HG03469 (cell line): ENCODE data around the gene IL1RAP.
"Not testable (repeated sequence)": the region's sequence is repeated elsewhere in the genome, so short reads cannot be mapped to it uniquely, and the experiment has no call there.

Source experiments
- ATAC-seq: cut with Tn5 transposase; IDR thresholded peaks from one replicate; pipeline ENCODE4 v1.9.1; 2021; ENCODE audit warnings: mild to moderate bottlenecking, moderate library complexity, moderate number of reproducible peaks; ENCODE audit not compliant: unreplicated experiment

IL1RAP gene

DNA sequence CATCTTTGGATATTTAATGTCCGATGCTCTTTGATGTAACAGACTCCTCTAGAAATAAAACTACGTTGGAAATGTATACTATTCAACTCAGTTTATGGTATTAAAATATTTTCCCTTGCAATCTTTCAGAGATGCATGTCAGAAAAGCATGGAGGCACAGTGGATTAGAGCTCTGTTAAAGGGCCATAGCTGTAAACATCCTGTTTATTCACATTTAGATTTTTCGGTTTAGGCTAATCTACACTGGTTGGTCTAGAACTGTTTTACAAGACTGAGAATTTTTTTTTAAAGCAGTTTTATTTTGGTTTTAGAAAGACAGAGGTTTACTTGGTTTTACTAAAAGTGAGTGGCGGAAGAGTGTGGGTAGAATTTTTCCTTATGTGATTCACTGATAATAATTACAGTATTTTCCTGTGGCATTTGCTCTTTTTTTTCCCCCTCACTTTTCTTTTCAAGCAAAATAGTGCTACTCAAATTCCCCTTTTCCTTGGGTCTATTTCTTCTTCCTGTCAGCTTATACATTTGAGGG, 132.1 kb downstream of the IL1RAP start:
- no peak for ATAC-seq

DNA sequence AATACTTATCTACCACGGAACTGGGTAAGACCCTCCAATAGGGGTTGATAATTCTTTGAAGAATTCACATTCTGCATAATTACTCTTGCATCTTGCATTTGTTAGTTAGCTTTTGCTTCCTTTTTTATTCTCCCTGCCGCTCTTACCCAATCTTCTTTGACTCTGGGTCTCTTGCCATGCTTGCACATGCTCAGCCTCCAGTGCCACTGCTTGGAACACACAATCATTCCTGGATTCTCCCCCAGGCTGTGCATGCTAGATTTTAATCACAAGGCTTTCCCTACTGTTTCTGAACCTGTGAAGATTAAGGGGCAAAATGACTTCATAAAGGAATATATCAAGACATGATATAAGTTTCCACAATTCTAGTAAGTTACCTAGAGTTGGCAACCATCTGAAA, 133.1 kb downstream of the IL1RAP start:
- no peak for ATAC-seq

DNA sequence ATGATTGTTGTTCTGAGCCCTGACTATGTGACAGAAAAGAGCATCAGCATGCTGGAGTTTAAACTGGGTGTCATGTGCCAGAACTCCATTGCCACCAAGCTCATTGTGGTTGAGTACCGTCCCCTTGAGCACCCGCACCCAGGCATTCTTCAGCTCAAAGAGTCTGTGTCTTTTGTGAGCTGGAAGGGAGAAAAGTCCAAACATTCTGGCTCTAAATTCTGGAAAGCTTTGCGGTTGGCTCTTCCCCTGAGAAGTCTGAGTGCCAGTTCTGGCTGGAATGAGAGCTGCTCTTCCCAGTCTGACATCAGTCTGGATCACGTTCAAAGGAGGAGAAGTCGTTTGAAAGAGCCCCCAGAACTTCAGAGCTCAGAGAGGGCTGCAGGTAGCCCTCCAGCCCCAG, 142.0 kb downstream of the IL1RAP start:
- no peak for ATAC-seq

DNA sequence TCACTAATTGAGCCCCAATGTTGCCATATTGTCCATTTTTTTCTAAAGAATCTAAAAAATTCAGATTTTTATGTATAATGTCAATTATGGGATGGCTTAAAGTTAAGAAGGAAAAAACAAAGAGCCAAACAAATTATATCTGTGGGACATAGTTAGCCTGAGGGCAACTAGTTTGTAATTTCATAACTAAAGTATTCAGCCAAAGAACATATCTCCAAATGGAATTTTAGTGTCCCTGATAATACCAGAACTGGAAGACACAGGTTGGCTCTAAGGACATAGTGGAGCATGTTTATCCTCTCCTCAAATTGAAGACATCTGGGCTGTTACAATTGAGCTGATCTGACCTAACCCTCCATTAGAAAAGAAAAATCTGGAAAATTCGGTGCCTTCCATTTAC, 144.2 kb downstream of the IL1RAP start:
- no peak for ATAC-seq

DNA sequence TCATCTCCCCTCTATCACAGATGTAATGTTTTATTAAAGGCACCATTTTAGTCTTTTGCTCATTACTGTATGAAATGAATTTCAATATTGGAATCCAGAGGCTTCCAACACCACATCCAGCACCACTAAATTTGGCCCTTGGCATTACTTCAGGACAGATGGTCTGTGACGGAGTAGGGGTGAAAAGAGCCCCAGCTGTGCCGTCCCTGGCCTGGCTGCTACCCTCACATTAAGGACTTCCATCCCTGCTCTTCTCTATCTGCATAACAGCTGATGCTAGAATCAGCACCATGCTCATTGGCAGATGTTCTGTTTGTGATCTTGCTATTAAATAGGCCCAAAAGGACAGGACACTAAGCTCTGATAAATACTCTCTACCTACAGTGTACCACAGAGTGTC, 152.9 kb downstream of the IL1RAP start:
- no peak for ATAC-seq

DNA sequence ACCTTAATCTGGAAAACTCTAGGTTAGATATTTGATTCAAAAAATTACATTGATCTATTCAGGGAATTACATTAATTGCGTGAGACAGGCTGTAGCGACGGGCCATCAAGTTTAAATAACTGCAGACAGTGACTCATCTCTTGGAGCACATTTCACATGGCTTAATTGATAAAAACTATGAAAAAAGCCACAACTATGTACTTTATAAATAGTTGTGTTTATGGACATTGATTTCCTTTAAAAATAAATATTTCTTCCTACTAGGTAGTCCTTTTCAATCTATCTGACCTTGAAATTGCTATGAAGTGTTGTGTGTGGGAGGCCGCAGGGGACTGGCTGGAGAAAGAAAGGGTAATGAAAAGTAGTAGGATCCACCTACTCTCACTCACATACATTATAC, 157.8 kb downstream of the IL1RAP start:
- no peak for ATAC-seq

DNA sequence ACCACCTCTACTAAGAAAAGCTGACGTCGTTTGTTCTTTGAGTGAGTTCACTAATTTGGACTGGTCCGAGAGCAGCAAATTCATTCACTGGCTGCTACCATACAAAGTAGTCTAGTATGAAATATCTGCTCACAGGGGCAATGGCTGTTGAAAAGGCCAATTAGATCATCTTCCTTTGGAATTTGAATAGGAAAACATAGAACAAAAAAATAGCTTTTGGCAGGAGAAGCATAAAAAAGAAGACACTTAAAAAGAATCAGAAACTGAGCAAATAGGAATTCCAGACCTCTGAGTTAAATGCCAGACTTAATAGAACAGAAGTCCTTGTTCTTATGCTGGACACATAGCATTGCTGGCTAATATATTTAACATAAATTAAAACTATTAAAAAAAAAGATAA, 159.3 kb downstream of the IL1RAP start:
- no peak for ATAC-seq

DNA sequence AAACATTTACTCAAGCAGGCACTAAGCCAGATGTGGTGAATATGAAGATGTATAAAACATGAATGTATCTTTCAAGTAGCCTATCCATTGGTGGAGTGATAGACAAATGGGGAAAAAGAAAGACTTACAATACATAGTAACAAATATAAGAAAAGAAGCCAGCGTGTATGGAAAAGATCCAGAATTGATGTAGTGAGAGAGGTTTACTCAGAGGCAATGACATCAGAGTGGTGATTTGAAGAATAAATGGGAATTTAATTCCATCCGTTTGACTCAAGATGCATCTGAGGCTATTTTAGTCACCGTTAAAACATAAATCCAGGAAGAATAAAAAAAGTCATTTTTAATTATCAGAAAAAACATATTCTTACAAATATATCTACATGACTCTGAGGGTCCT, 162.6 kb downstream of the IL1RAP start:
- ATAC-seq = no peak

DNA sequence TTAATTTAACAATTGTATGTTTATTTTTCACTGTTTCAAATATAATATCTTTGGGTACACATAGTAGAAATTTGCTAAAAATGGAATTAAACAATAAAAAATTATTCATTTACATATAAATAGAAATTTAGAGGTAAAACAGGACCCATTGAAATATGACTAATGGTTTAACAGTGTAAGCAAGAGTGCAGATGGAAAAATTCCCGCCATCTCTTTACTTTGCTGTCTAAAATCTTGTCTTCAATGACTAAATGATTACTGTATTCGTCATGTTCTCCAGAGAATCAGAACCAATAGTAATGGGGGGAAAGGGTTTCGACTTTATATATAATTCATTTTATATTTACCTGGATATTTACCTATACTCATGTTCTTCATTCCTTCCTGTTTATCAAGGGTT, 163.1 kb downstream of the IL1RAP start:
- no peak for ATAC-seq

DNA sequence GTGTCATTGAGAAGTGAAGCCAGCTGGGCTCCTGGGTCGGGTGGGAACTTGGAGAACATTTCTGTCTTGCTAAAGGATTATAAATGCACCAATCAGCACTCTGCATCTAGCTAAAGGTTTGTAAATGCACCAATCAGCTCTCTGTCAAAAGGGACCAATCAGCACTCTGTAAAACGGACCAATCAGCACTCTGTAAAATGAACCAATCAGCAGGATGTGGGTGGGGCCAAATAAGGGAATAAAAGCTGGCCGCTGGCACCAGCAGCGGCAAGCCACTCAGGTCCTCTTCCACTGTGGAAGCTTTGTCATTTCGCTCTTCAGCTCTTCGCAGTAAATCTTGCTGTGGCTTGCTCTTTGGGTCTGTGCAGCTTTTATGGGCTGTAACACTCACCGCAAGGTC, 164.0 kb downstream of the IL1RAP start:
- not testable (repeated sequence) for ATAC-seq

DNA sequence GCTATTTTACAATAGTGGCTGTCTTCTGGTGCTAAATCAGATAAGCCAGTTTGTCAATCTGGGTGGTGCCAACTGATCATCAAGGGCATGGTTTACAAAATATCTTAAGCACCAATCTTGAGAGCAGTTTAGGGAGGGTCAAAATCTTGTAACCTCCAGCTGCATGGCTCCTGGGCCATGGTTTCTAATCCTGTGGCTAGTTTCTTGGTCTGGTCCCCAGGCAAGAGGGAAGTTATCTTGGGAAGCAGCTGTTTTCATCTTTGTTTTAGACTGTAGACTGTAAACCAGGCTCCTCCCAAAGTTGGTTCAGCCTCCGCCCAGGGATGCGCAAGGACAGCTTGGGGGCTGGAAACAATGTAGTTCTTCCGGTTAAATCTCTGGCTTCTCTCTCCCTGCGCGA, 166.8 kb downstream of the IL1RAP start:
- no peak for ATAC-seq

DNA sequence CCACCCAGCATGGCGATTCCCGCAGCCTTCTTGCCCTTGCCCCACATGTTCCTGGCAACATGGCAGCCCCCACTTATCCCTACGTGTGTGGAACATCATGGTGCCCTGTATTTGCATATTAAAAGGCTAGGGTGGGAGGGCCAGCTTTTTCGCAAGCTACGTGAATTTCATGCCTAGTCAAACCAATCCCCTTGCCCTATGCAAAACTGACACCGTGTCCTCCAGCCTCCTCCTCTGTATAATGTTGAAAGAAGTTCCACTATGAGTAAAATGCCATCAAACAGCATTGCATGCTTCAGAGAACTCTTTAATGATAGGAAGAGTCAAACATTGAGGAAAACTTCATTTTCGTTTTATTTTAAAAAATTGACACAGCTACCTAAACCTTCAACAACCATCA, 170.9 kb downstream of the IL1RAP start:
- no peak for ATAC-seq

DNA sequence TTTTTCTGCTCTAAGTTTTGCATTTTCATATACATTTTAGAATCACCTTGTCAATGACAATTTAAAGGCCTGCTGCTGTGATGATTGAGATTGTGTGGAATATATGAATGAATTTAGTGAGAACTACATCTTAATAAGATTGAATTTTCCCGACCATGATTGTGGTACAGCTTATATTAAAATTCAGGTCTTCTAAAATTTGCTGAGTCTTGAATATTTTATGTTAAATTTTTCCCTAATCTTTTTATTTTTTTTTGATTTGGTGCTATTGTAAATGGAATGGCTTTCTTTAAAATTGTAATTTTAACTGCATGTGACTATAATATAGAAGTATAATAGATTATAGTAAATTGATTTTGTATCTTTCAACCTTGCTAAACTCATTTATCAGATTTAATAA, 172.1 kb downstream of the IL1RAP start:
- ATAC-seq = no peak

DNA sequence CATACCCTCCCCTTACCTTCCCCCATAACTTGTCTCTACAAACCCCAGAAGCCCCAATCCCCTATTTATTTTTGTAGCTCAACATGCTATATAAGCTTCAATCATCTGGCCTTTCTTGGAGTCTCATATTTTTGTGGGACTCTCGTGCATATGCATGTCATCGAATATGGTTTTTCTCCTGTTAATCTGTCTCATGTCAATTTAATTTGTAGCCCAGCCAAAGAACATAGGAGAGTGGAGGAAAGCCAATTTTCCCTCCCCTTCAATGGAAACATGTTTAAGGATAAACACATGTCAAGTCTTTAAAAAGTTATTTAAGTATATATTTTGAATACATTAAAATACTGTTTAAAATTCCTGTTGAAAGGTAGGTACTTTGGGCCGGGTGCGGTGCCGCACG, 176.4 kb downstream of the IL1RAP start:
- no peak for ATAC-seq

DNA sequence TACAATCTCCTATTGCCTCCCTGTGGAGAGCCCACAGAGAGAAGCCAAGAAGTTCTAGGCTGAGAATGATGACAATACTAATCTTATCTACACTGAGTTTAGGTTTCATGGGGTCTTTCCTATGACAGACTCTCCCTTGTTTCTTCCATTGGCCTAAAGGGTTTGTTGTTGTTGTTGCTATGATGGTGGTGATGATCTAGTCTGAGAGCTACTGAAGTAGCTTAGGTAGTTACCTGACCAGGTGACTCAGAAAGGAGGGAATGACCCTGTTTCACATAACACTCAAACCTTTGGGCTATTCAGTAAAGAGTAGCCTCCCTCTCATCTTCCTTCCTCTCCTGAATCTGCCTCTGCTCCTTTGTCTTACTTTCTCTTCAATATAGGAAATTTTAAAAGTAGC, 178.4 kb downstream of the IL1RAP start:
- no peak for ATAC-seq

DNA sequence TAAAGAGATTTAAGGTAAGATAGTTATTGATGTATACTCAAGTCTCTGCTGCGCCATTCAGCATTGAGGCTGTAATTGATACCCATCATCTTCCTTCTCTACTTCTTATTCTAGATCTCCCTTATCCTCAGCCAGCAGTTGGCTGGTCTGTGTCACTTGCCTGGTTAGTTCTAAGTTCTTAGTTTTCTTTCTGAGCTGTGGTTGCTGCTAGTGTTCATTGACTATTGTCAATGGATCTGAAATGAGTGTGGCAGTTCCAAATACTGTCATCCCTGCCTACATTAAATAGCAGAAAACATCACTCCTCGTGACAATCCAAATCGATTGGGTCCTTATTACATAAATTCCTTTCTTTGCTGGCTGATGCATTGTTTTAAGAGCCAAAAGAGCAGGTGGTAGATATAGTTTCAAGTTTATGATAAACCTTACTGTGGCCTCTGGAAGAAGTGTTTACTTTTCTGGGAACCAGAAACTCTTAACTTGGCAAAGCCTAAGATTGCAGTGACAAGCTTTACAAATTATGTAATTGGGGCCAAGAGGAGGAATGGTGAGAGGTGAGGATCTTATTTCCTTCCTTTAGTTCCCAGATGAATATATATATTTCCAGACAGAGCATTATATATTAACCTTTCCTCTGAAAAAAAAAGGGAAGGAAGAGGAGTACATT, 180.6 kb downstream of the IL1RAP start:
- ATAC-seq = no peak

DNA sequence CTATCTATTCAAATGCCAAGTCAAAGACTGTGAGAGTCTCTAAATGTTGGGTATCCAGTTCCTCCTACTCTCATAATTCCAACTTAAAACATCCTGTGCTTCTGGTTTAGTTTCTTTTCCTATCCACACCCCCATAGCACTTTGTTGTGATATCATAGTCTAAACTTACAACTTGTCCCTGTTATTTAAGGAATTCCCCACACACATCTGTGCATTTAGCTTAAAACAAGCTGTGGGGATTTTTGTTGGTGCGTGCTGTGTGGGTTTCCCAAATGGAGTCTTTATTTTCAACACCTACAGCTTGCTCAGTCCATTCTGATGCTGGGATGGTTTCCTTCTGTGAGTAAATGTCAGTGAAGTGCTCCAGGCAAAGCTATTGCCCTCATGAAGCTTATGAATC, 181.3 kb downstream of the IL1RAP start:
- no peak for ATAC-seq

DNA sequence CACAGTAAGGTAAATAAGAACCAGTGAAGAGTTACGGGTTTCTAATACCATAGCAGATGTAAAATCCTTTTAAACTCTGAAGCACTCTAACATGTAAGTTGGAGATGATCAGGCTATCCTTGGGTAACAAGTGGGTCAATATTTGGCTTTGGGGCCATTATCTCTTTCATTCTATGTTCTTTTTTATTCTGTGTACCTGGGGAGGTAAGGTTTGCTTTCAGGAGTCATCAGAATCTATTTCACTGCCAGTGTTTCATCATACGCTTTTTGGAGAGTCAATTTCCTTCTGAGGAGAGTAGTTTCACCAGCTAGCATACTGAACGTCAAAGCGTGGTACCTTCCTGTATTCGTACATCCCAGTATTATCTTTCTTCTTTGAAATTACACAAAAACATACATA, 182.1 kb downstream of the IL1RAP start:
- ATAC-seq = no peak

DNA sequence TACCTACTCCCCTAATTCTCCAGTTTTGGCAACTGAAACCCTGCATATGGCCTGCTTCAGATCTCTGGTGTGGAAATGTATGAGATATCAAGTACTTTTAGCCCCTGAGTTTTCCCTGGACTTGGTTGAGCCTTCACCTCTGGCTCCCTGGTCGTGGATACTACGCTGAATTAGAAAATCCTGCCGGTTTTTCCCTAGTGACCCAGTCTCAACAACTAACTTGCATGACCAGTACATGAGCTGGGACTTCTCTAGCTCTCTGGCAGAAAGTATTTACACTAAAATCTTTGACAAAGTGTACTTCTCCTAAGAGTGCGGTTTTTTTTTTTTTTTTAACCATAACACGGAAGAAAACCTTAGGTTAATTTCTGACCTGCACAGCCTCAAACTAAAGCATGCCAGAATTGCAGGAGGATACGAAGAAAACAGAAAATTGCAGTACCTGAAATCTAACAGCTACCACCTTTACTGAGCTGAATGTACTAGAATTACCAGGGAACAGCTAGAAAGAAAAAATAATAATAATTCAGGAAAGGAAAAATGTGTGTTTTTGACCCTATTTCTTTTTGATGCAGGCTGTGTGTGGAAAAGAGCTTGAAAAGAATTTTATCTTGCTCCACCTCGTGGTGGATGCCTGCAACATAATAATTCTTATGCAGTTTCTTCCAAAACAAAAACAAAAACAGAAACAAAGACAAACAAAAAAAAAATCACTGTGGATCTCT, 183.1 kb downstream of the IL1RAP start:
- no peak for ATAC-seq

DNA sequence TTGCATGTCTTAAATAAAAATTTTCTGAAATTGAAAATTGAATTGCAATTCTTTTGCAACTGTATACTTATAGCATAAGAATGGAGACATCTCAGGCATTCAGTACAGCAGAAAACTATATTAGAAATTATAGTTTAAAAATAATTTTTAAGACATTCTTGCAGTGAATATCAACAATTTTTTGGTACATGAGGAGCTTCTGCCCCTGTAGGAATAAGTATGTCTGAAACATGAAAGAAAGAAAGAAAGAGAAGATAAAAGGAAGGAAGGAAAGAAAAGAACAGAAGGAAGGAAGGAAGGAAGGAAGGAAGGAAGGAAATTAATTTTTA, 183.6 kb downstream of the IL1RAP start:
- no peak for ATAC-seq

DNA sequence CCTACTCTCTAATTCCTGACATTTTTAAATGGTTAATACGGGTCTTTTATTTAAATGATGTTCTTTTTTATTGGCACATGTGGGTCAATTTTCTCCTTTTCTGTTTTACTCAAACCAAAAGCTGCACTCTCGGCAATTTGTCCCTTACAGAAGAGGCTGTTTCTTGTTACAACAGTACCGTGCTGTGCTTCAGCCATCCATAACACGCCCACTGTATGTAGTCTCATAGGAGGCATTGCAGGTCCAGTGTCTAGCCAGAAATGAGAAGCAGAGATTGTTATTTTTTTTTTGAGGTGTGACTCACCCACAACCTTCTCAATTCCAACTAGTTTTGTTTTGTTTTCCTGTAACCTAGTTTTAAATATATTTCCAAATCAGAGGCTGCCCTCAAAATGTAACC, 184.0 kb downstream of the IL1RAP start:
- no peak for ATAC-seq

DNA sequence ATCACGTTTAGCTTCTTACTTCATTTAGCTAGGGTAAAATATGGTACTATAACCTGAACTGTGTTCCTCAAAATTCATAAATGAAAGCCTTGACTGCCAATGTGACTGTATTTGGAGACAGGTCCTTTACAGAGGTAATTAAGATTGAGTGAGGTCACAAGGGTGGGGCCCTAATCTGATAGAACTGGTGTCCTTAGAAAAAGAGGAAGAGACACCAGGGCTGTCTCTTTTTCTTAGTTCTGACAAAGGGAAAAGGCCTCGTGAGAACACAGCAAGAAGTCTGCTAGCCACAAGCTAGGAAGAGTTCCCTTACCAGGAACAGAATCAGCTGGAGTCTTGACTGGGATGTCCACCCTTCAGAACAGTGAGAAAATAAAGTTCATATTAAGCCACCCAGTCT, 185.9 kb downstream of the IL1RAP start:
- no peak for ATAC-seq

DNA sequence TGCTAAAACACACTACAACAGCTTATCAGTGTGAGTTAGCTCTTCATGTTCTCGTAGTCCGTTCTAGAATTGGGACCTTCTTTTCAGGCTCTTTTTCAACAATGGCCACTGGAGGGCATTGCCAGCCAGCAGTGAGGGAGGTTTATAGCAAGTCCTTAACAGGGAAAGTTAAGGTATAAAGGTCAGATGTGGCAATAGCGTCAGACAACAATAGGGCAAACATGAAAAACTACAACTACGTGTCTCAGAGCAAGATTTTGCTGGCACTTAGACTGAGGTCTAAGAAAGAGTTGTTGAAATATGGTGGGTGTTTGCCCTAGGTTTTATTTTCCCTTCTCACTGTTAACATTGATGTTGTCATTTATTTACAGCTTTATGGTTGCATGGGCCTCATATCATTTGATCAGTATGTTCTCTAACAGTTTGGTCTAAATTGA, 187.2 kb downstream of the IL1RAP start:
- no peak for ATAC-seq
